Measurements from ENCODE around the gene DNAH1. TPM values are rescaled to one million over a fixed set of nuclear protein-coding genes. Genes with fewer than 3 reads are reported as not detected.

DNAH1 gene
- total and polyA plus RNA-seq, 2 experiments from 2014 or later, result 0.81 to 1.8 TPM

DNA sequence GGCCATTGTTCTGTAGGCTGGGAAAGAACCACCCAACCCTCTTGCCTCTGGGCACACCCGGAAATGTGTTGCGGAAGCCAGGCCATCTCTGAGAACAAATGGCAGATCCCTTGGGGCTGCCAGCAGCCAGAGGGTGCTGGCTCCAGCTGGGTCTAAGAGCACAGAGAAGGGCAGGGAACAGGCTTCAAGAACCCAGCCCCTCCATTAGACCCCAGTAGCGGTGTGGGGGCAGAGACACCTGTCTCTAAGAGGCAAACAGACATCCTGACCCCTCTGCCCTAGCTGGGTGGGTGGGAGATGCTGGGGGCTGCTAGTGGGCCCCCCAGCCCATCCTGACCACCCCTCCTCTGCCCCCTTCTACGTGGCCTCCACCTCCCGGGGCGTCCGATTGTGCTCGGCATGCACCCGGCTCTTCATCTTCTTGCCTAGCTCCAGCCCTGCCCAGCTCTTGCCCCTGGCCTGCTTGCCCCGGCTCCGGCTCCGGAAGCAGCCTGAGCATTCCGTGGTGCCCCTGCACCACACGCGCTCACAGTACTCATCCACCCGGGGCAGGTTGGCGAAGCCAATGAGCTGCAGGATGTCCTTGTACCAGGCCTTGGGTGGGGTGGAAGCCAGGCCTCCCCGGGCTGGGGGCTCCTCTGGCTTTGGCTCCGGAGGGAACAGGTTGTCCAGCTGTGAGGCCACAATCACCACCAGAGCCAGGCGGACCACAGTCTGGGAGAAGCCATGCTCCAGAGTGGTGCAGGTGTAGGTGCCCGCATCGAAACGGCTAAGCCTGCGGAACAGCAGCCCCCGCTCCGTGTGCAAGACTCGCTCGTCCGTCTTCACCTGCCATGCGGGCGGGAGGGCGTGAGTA, 119.4 kb downstream of the DNAH1 start:
- peaks cover 11% of the 10 kb centered on the region for H3K4me1 Mint-ChIP-seq
- DNase-seq (ENCODE audit: low spot score), result no peak
- H3K27ac ChIP-seq (ENCODE audit: low read depth), result no peak overlapping the region
- H3K9me3 Mint-ChIP-seq, result no peaks in the 10 kb centered on the region
- no peak overlapping the region for H2AFZ ChIP-seq
- TF ChIP-seq POLR2AphosphoS5 (IDR thresholded peaks at IDR 0.05; ENCODE audit: low read depth) (no peak), ZNF114 (CRISPR knock-in tag; IDR thresholded peaks at IDR 0.05) (no peak), ZNF331 (CRISPR knock-in tag; IDR thresholded peaks at IDR 0.05; ENCODE audit: low read depth) (no peak), CREB1 (CRISPR knock-in tag; IDR thresholded peaks at IDR 0.05; ENCODE audit: low read depth) (no peak), NANOG (IDR thresholded peaks at IDR 0.05; ENCODE audit: borderline replicate concordance) (no peak)
- TF ChIP-seq, protein P1, sequence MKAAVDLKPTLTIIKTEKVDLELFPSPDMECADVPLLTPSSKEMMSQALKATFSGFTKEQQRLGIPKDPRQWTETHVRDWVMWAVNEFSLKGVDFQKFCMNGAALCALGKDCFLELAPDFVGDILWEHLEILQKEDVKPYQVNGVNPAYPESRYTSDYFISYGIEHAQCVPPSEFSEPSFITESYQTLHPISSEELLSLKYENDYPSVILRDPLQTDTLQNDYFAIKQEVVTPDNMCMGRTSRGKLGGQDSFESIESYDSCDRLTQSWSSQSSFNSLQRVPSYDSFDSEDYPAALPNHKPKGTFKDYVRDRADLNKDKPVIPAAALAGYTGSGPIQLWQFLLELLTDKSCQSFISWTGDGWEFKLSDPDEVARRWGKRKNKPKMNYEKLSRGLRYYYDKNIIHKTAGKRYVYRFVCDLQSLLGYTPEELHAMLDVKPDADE (IDR thresholded peaks at IDR 0.05), result no peak
- TF ChIP-seq, protein P2, sequence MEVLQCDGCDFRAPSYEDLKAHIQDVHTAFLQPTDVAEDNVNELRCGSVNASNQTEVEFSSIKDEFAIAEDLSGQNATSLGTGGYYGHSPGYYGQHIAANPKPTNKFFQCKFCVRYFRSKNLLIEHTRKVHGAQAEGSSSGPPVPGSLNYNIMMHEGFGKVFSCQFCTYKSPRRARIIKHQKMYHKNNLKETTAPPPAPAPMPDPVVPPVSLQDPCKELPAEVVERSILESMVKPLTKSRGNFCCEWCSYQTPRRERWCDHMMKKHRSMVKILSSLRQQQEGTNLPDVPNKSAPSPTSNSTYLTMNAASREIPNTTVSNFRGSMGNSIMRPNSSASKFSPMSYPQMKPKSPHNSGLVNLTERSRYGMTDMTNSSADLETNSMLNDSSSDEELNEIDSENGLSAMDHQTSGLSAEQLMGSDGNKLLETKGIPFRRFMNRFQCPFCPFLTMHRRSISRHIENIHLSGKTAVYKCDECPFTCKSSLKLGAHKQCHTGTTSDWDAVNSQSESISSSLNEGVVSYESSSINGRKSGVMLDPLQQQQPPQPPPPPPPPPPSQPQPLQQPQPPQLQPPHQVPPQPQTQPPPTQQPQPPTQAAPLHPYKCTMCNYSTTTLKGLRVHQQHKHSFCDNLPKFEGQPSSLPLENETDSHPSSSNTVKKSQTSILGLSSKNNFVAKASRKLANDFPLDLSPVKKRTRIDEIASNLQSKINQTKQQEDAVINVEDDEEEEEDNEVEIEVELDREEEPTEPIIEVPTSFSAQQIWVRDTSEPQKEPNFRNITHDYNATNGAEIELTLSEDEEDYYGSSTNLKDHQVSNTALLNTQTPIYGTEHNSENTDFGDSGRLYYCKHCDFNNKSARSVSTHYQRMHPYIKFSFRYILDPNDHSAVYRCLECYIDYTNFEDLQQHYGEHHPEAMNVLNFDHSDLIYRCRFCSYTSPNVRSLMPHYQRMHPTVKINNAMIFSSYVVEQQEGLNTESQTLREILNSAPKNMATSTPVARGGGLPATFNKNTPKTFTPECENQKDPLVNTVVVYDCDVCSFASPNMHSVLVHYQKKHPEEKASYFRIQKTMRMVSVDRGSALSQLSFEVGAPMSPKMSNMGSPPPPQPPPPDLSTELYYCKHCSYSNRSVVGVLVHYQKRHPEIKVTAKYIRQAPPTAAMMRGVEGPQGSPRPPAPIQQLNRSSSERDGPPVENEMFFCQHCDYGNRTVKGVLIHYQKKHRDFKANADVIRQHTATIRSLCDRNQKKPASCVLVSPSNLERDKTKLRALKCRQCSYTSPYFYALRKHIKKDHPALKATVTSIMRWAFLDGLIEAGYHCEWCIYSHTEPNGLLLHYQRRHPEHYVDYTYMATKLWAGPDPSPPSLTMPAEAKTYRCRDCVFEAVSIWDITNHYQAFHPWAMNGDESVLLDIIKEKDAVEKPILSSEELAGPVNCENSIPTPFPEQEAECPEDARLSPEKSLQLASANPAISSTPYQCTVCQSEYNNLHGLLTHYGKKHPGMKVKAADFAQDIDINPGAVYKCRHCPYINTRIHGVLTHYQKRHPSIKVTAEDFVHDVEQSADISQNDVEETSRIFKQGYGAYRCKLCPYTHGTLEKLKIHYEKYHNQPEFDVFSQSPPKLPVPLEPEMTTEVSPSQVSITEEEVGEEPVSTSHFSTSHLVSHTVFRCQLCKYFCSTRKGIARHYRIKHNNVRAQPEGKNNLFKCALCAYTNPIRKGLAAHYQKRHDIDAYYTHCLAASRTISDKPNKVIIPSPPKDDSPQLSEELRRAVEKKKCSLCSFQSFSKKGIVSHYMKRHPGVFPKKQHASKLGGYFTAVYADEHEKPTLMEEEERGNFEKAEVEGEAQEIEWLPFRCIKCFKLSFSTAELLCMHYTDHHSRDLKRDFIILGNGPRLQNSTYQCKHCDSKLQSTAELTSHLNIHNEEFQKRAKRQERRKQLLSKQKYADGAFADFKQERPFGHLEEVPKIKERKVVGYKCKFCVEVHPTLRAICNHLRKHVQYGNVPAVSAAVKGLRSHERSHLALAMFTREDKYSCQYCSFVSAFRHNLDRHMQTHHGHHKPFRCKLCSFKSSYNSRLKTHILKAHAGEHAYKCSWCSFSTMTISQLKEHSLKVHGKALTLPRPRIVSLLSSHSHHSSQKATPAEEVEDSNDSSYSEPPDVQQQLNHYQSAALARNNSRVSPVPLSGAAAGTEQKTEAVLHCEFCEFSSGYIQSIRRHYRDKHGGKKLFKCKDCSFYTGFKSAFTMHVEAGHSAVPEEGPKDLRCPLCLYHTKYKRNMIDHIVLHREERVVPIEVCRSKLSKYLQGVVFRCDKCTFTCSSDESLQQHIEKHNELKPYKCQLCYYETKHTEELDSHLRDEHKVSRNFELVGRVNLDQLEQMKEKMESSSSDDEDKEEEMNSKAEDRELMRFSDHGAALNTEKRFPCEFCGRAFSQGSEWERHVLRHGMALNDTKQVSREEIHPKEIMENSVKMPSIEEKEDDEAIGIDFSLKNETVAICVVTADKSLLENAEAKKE (CRISPR knock-in tag; IDR thresholded peaks at IDR 0.05), result no peak
- TF ChIP-seq, protein P3, sequence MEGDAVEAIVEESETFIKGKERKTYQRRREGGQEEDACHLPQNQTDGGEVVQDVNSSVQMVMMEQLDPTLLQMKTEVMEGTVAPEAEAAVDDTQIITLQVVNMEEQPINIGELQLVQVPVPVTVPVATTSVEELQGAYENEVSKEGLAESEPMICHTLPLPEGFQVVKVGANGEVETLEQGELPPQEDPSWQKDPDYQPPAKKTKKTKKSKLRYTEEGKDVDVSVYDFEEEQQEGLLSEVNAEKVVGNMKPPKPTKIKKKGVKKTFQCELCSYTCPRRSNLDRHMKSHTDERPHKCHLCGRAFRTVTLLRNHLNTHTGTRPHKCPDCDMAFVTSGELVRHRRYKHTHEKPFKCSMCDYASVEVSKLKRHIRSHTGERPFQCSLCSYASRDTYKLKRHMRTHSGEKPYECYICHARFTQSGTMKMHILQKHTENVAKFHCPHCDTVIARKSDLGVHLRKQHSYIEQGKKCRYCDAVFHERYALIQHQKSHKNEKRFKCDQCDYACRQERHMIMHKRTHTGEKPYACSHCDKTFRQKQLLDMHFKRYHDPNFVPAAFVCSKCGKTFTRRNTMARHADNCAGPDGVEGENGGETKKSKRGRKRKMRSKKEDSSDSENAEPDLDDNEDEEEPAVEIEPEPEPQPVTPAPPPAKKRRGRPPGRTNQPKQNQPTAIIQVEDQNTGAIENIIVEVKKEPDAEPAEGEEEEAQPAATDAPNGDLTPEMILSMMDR (conservative IDR thresholded peaks at IDR 0.05; ENCODE audit: low read depth in 2 of 2), result no peak
- no peak for ATAC-seq
- H3K27ac Mint-ChIP-seq, result no peak overlapping the region
- H3K4me3 Mint-ChIP-seq, result no peak overlapping the region
- no peaks in the 10 kb centered on the region for H3K27me3 ChIP-seq (ENCODE audit: insufficient read depth)
- H4K20me1 ChIP-seq (replicated peaks; ENCODE audit: insufficient read depth), result no peaks in the 10 kb centered on the region
- no peaks in the 10 kb centered on the region for H3K4me1 ChIP-seq (ENCODE audit: insufficient read depth)
- H3K36me3 Mint-ChIP-seq (ENCODE audit: low read depth), result no peaks in the 10 kb centered on the region; the same call in 2 of the 3 replicates
- no peaks in the 10 kb centered on the region for H3F3A ChIP-seq (replicated peaks; ENCODE audit: low read depth)
- H3K79me2 ChIP-seq (replicated peaks; ENCODE audit: insufficient read depth), result no peaks in the 10 kb centered on the region
- H3K36me3 ChIP-seq (ENCODE audit: insufficient read depth), result no peaks in the 10 kb centered on the region
- peaks cover 10% of the 10 kb centered on the region for H3K27me3 Mint-ChIP-seq (ENCODE audit: insufficient read depth, low read depth, poor library complexity)
- H3K4me3 ChIP-seq, result no peak overlapping the region
- no peak overlapping the region for H3K4me2 ChIP-seq
- no peaks in the 10 kb centered on the region for H3K9me2 ChIP-seq (ENCODE audit: insufficient read depth)

Data from GM23338 (cell line).